IMR-90 (cell line): ENCODE measurements around the gene CUL1. TPM values are rescaled to one million over a fixed set of nuclear protein-coding genes. Genes with fewer than 3 reads are reported as not detected.

Source experiments
- ATAC-seq: fragments of 200-7000 bp; cut with Tn5 transposase; 2 replicates; pipeline ENCODE4 v1.9.1; 2020; ENCODE audit warnings: low read depth, mild to moderate bottlenecking, moderate library complexity
- BruUV-seq: library from RNA; stranded (reverse); fragments of 400-500 nt; replicated peaks from 2 replicates; lab custom pipeline; 2021; lab: Mats Ljungman, UMichigan
- CTCF ChIA-PET: fragments of 300-600 bp; formaldehyde crosslinking; extraction: SDS; loops from one replicate; lab custom pipeline; 2021; ENCODE audit warnings: antibody characterized with exemption; lab: Yijun Ruan, JAX
- POLR2A ChIA-PET: fragments of 300-600 bp; sonication (Branson Sonifier 250); formaldehyde crosslinking; loops from one replicate; lab custom pipeline; 2022; ENCODE audit warnings: antibody characterized with exemption; ENCODE audit not compliant: unreplicated experiment; lab: Charles Lee
- DNase-seq: peaks from one replicate; pipeline ENCODE4 v3.0.0; 2013
- H2AFZ ChIP-seq: replicated peaks from 2 replicates; pipeline ENCODE3; 2013; ENCODE audit warnings: low read length, mild to moderate bottlenecking; ENCODE audit not compliant: poor library complexity
- H2AK5ac ChIP-seq: 2 replicates; pipeline ENCODE4 v1.6.1; 2013; ENCODE audit warnings: low read depth, low read length, inconsistent platforms
- H2AK9ac ChIP-seq: replicated peaks from 2 replicates; pipeline ENCODE3; 2013; ENCODE audit warnings: mild to moderate bottlenecking, low read depth, low read length, moderate library complexity; ENCODE audit not compliant: poor library complexity
- H2BK120ac ChIP-seq: 2 replicates; pipeline ENCODE4 v1.6.1; 2013; ENCODE audit warnings: low read depth, low read length, inconsistent platforms
- H2BK15ac ChIP-seq: 3 replicates; pipeline ENCODE4 v1.6.1; 2013; ENCODE audit warnings: low read depth, low read length, inconsistent platforms
- H2BK20ac ChIP-seq: 2 replicates; pipeline ENCODE4 v1.6.1; 2013; ENCODE audit warnings: low read depth, mild to moderate bottlenecking, inconsistent platforms, low read length, moderate library complexity
- H2BK5ac ChIP-seq: 2 replicates; pipeline ENCODE4 v1.6.1; 2013; ENCODE audit warnings: mild to moderate bottlenecking, low read depth, low read length, inconsistent platforms; ENCODE audit not compliant: poor library complexity, severe bottlenecking
- H3K14ac ChIP-seq: replicated peaks from 2 replicates; pipeline ENCODE4 v1.6.1; 2013; ENCODE audit warnings: low read depth, low read length, inconsistent platforms
- H3K18ac ChIP-seq: 2 replicates; pipeline ENCODE4 v1.6.1; 2013; ENCODE audit warnings: low read depth, low read length, control low read depth
- H3K23ac ChIP-seq: 2 replicates; pipeline ENCODE4 v1.6.1; 2013; ENCODE audit warnings: low read depth, low read length, inconsistent platforms
- H3K27ac ChIP-seq: 2 replicates; pipeline ENCODE4 v1.5.1; 2013; ENCODE audit warnings: mild to moderate bottlenecking, control low read depth, low read length; ENCODE audit not compliant: insufficient read depth
- H3K27me3 ChIP-seq: 2 replicates; pipeline ENCODE4 v1.6.1; 2013; ENCODE audit warnings: low read length; ENCODE audit not compliant: control insufficient read depth, insufficient read depth
- H3K36me3 ChIP-seq: 2 replicates; pipeline ENCODE4 v1.6.1; 2013; ENCODE audit warnings: low read length, mixed read lengths; ENCODE audit not compliant: control insufficient read depth, insufficient read depth
- H3K4ac ChIP-seq: 2 replicates; pipeline ENCODE4 v1.6.1; 2013; ENCODE audit warnings: low read depth, low read length, inconsistent platforms
- H3K4me1 ChIP-seq: 2 replicates; pipeline ENCODE4 v1.6.1; 2013; ENCODE audit warnings: low read length, mixed read lengths; ENCODE audit not compliant: control insufficient read depth, insufficient read depth
- H3K4me2 ChIP-seq: 2 replicates; pipeline ENCODE4 v1.6.1; 2013; ENCODE audit warnings: low read depth, mild to moderate bottlenecking, control low read depth, low read length, moderate library complexity
- H3K4me3 ChIP-seq: 2 replicates; pipeline ENCODE4 v1.5.1; 2013; ENCODE audit warnings: low read depth, mild to moderate bottlenecking, control low read depth, low read length, moderate library complexity; ENCODE audit not compliant: insufficient read depth
- H3K56ac ChIP-seq: 2 replicates; pipeline ENCODE4 v1.6.1; 2013; ENCODE audit warnings: low read length, inconsistent platforms; ENCODE audit not compliant: insufficient read depth; ENCODE audit errors: extremely low read depth
- H3K79me1 ChIP-seq, 2 experiments: 2 replicates each; pipeline ENCODE4 v1.6.1; 2013; ENCODE audit warnings: low read length in 2 of 2, inconsistent platforms in 1 of 2, low read depth in 1 of 2
- H3K9ac ChIP-seq: 2 replicates; pipeline ENCODE4 v1.6.1; 2013; ENCODE audit warnings: low read depth, low read length, control low read depth
- H3K9me1 ChIP-seq: 2 replicates; pipeline ENCODE4 v1.6.1; 2013; ENCODE audit warnings: low read length, inconsistent platforms; ENCODE audit not compliant: insufficient read depth
- H3K9me3 ChIP-seq: 2 replicates; pipeline ENCODE4 v1.6.1; 2013; ENCODE audit warnings: low read length; ENCODE audit not compliant: control insufficient read depth, insufficient read depth
- H4K20me1 ChIP-seq: 2 replicates; pipeline ENCODE4 v1.6.1; 2013; ENCODE audit warnings: low read length, inconsistent platforms; ENCODE audit not compliant: insufficient read depth
- H4K5ac ChIP-seq: 2 replicates; pipeline ENCODE4 v1.6.1; 2013; ENCODE audit warnings: mild to moderate bottlenecking, low read depth, low read length, control low read depth
- H4K8ac ChIP-seq, 2 experiments: 2 replicates each; pipeline ENCODE4 v1.6.1; 2013; ENCODE audit warnings: low read depth in 2 of 2, low read length in 2 of 2, control low read depth in 1 of 2, inconsistent platforms in 1 of 2
- H4K91ac ChIP-seq: 2 replicates; pipeline ENCODE4 v1.6.1; 2013; ENCODE audit warnings: low read depth, low read length, inconsistent platforms; ENCODE audit not compliant: insufficient read depth
- BHLHE40 ChIP-seq: fragments of 150-350 bp; IDR thresholded peaks from 2 replicates; pipeline ENCODE4 v1.6.1; 2016; ENCODE audit warnings: mild to moderate bottlenecking, low read depth, low read length
- CEBPB ChIP-seq: IDR thresholded peaks from 2 replicates; pipeline ENCODE4 v1.6.1; 2012; ENCODE audit warnings: low read depth, low read length, improper control_type of control experiment
- CHD1 ChIP-seq: IDR thresholded peaks from 2 replicates; pipeline ENCODE4 v1.6.1; 2012; ENCODE audit warnings: low read depth, low read length, improper control_type of control experiment
- ELK1 ChIP-seq: fragments of 150-350 bp; IDR thresholded peaks from 2 replicates; pipeline ENCODE4 v1.6.1; 2016; ENCODE audit warnings: low read depth, mild to moderate bottlenecking, low read length, moderate library complexity, borderline replicate concordance
- FOS ChIP-seq: fragments of 150-350 bp; IDR thresholded peaks from 2 replicates; pipeline ENCODE4 v1.6.1; 2016; ENCODE audit warnings: low read depth, low read length
- MAFK ChIP-seq: IDR thresholded peaks from 2 replicates; pipeline ENCODE4 v1.6.1; 2012; ENCODE audit warnings: low read depth, low read length, improper control_type of control experiment
- MAZ ChIP-seq: IDR thresholded peaks from 2 replicates; pipeline ENCODE4 v1.6.1; 2012; ENCODE audit warnings: low read depth, mild to moderate bottlenecking, low read length, improper control_type of control experiment, moderate library complexity, borderline replicate concordance
- MXI1 ChIP-seq: IDR thresholded peaks from 2 replicates; pipeline ENCODE4 v1.6.1; 2012; ENCODE audit warnings: low read depth, mild to moderate bottlenecking, low read length, moderate library complexity, borderline replicate concordance
- POLR2A ChIP-seq: IDR thresholded peaks from 2 replicates; pipeline ENCODE4 v1.6.1; 2012; ENCODE audit warnings: mild to moderate bottlenecking, low read depth, low read length
- RAD21 ChIP-seq: IDR thresholded peaks from 2 replicates; pipeline ENCODE4 v1.6.1; 2012; ENCODE audit warnings: low read length, improper control_type of control experiment
- RCOR1 ChIP-seq: IDR thresholded peaks from 2 replicates; pipeline ENCODE4 v1.6.1; 2012; ENCODE audit warnings: mild to moderate bottlenecking, low read length, improper control_type of control experiment; ENCODE audit not compliant: insufficient replicate concordance
- RFX5 ChIP-seq: IDR thresholded peaks from 2 replicates; pipeline ENCODE4 v1.8.0; 2012; ENCODE audit warnings: low read depth, mild to moderate bottlenecking, low read length, moderate library complexity
- SMC3 ChIP-seq: fragments of 150-350 bp; IDR thresholded peaks from 2 replicates; pipeline ENCODE4 v1.6.1; 2016; ENCODE audit warnings: low read depth, mild to moderate bottlenecking, antibody characterized with exemption, low read length, moderate library complexity
- USF2 ChIP-seq: fragments of 150-350 bp; IDR thresholded peaks from 2 replicates; pipeline ENCODE4 v1.6.1; 2017; ENCODE audit warnings: mild to moderate bottlenecking, antibody characterized with exemption, low read length, low read depth
- WGBS, 2 experiments: methylation state at CpG; one replicate each; pipeline versions ENCODE4 v1.1.5 to v1.1.7; 2013; ENCODE audit warnings: missing lambda C conversion rate in 2 of 2; ENCODE audit not compliant: insufficient read length in 1 of 2; ENCODE audit errors: extremely low coverage in 2 of 2; 5-methylcytosine and 5-hydroxymethylcytosine counted together
- dilution Hi-C: fragments of 300-500 bp; cut with HindIII; formaldehyde crosslinking; loops from one replicate; pipeline ENCODE4 v1.14.3; 2018; ENCODE audit warnings: low sequenced_read_pairs; ENCODE audit not compliant: unreplicated experiment
- in situ Hi-C: fragments of 300-500 bp; cut with MboI; formaldehyde crosslinking; loops from 3 replicates; pipeline ENCODE4 v1.14.3; 2019; ENCODE audit warnings: low sequenced_read_pairs, inconsistent platforms, mixed read lengths
- intact Hi-C: fragments of 100-400 bp; cut with micrococcal nuclease; formaldehyde crosslinking; loops from 2 replicates; pipeline ENCODE4 v1.10.0; 2022
- polyA plus RNA-seq, 3 experiments: library from polyadenylated mRNA; depleted of rRNA; stranded (reverse); fragments of >200 nt; gene quantifications; 2 replicates each; pipeline ENCODE4 v1.2.3, GENCODE V29; 2012; ENCODE audit warnings: low replicate concordance in 1 of 3
- total RNA-seq: library from RNA; depleted of rRNA; stranded (reverse); fragments of >200 nt; gene quantifications from 2 replicates; pipeline ENCODE4 v1.2.3, GENCODE V29; 2012

Gene CUL1
- total and polyA plus RNA-seq, 2 of the 4 experiments (the other 2 are of a cell fraction), result 44.0 to 46.2 TPM

- Histone ChIP-seq H3K79me1 (peaks cover 0 to 42% of the 10 kb centered on the region in 2 experiments; a peak in 2 of 4 replicates), H2BK15ac (no peak overlapping the region), H3K27me3 (no peaks in the 10 kb centered on the region), H4K5ac (no peak overlapping the region), H2BK5ac (no peak overlapping the region), H4K91ac (no peak overlapping the region), H2AK5ac (no peak overlapping the region), H3K14ac (no peak overlapping the region), H3K4me1 (peaks cover 13% of the 10 kb centered on the region), H3K9ac (no peak overlapping the region), H2AFZ (no peak overlapping the region), H3K4me3 (no peak overlapping the region), H3K27ac (no peak overlapping the region), H2BK20ac (no peak overlapping the region), H2AK9ac (no peak overlapping the region), H3K9me3 (no peaks in the 10 kb centered on the region), H3K4me2 (no peak overlapping the region), H3K56ac (no peak overlapping the region), H3K4ac (no peak overlapping the region), H4K8ac (no peak overlapping the region), H2BK120ac (no peak overlapping the region), H3K18ac (no peak overlapping the region), H3K9me1 (peaks cover 23% of the 10 kb centered on the region), H3K23ac (no peak overlapping the region), H3K36me3 (no peaks in the 10 kb centered on the region), H4K20me1 (peaks cover 91% of the 10 kb centered on the region)
- no TSS peak for BruUV-seq
- intact Hi-C loops, result loop anchor here (2.0 kb wide), 1 partner anchor 16 kb away; no protein-coding TSS in a partner anchor
- in situ Hi-C loops, result no loop called here
- ChIA-PET POLR2A (no interaction called here), CTCF (no interaction called here)
- TF ChIP-seq POLR2A (no peak), CHD1 (no peak), RFX5 (no peak), RCOR1 (no peak), USF2 (no peak), MAZ (no peak), ELK1 (no peak), BHLHE40 (no peak), MXI1 (no peak), FOS (no peak), RAD21 (no peak), CEBPB (no peak), SMC3 (no peak), MAFK (no peak)
- WGBS, 2 experiments, result no CpG with 5 or more reads among the region's 3 CpGs
- dilution Hi-C loops, result no loop called here
- DNase-seq (no peak), ATAC-seq (no peak)
Observed at GRCh38 chr7:148704970-148705369, 6.3 kb downstream of the CUL1 start.
